Calu3 (cell line): ENCODE results near the gene ARFGAP2. TPM values are rescaled to one million over a fixed set of nuclear protein-coding genes. Genes with fewer than 3 reads are reported as not detected.

Experiments
- BruUV-seq: library from RNA; stranded (reverse); fragments of 400-500 nt; replicated peaks from 2 replicates; lab custom pipeline; 2021; lab: Mats Ljungman, UMichigan
- CTCF ChIA-PET: fragments of 300-600 bp; sonication (Branson Sonifier 250); formaldehyde crosslinking; loops from one replicate; lab custom pipeline; 2022; ENCODE audit warnings: antibody characterized with exemption; lab: Charles Lee
- DNase-seq: peaks from one replicate; pipeline ENCODE4 v3.0.0; 2022
- H3K27ac Mint-ChIP-seq: one replicate; pipeline ENCODE4 v1.8.0; 2022; ENCODE audit warnings: mixed read lengths; ENCODE audit not compliant: unreplicated experiment
- H3K27me3 Mint-ChIP-seq: one replicate; pipeline ENCODE4 v1.8.0; 2022; ENCODE audit warnings: mixed read lengths; ENCODE audit not compliant: unreplicated experiment
- H3K36me3 Mint-ChIP-seq: one replicate; pipeline ENCODE4 v1.8.0; 2022; ENCODE audit warnings: mild to moderate bottlenecking, moderate library complexity, mixed read lengths; ENCODE audit not compliant: insufficient read depth, unreplicated experiment
- H3K4me1 Mint-ChIP-seq: one replicate; pipeline ENCODE4 v1.8.0; 2022; ENCODE audit warnings: mild to moderate bottlenecking, low read depth, mixed read lengths; ENCODE audit not compliant: unreplicated experiment
- H3K4me3 Mint-ChIP-seq: one replicate; pipeline ENCODE4 v1.8.0; 2022; ENCODE audit warnings: mild to moderate bottlenecking, low read depth, moderate library complexity, mixed read lengths; ENCODE audit not compliant: unreplicated experiment
- H3K9me3 Mint-ChIP-seq: one replicate; pipeline ENCODE4 v1.8.0; 2022; ENCODE audit warnings: low read depth, mixed read lengths; ENCODE audit not compliant: unreplicated experiment
- CTCF ChIP-seq: fragments of 200-600 bp; IDR thresholded peaks from one replicate; pipeline ENCODE4 v1.8.0; 2022; ENCODE audit warnings: antibody characterized with exemption; ENCODE audit not compliant: unreplicated experiment
- intact Hi-C: fragments of 100-400 bp; cut with micrococcal nuclease; formaldehyde crosslinking; loops from one replicate; pipeline ENCODE4 v1.10.0; 2022; ENCODE audit not compliant: unreplicated experiment
- total RNA-seq: library from RNA; stranded (reverse); gene quantifications from 2 replicates; pipeline ENCODE4 v1.2.3, GENCODE V29; 2022

The ARFGAP2 gene
- total RNA-seq, 1 experiment from 2014 or later, result 108 TPM

DNA sequence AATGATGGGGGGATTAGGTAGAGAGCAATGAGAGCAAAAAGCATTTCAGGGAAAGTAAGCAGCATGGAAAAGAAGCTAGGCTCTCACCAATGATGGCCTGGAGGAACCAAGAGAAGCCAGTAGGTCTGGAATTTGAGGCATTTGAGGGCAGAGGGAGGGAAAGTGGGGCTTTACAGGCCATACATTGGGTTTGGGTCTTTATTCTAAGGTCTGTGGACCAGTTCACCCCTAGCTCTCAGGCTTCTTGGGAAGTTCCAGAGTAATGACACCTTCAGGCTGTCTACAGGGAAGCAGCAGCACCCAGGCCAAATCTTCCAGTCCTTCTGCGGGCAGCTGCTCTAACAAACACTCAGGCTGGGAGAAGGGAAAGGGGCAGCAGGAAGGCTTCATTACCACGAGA is 29.4 kb downstream of the ARFGAP2 start:
- H3K4me1 Mint-ChIP-seq, result no peaks in the 10 kb centered on the region
- no peak overlapping the region for H3K27ac Mint-ChIP-seq
- no TSS peak for BruUV-seq
- H3K9me3 Mint-ChIP-seq, result no peaks in the 10 kb centered on the region
- no peaks in the 10 kb centered on the region for H3K27me3 Mint-ChIP-seq
- TF ChIP-seq CTCF, result no peak
- H3K36me3 Mint-ChIP-seq, result no peaks in the 10 kb centered on the region
- intact Hi-C loops, result no loop called here
- no peak for DNase-seq
- no peak overlapping the region for H3K4me3 Mint-ChIP-seq
- CTCF ChIA-PET, result no interaction called here

GRCh38 chr11:47144541-47144940 is 32.1 kb downstream of the ARFGAP2 start:
- no peak for TF ChIP-seq CTCF
- H3K27ac Mint-ChIP-seq, result no peak overlapping the region
- H3K36me3 Mint-ChIP-seq, result no peaks in the 10 kb centered on the region
- intact Hi-C loops, result no loop called here
- H3K27me3 Mint-ChIP-seq, result no peaks in the 10 kb centered on the region
- no peaks in the 10 kb centered on the region for H3K4me1 Mint-ChIP-seq
- CTCF ChIA-PET, result no interaction called here
- no peaks in the 10 kb centered on the region for H3K9me3 Mint-ChIP-seq
- DNase-seq, result no peak
- H3K4me3 Mint-ChIP-seq, result no peak overlapping the region
- no TSS peak for BruUV-seq

DNA sequence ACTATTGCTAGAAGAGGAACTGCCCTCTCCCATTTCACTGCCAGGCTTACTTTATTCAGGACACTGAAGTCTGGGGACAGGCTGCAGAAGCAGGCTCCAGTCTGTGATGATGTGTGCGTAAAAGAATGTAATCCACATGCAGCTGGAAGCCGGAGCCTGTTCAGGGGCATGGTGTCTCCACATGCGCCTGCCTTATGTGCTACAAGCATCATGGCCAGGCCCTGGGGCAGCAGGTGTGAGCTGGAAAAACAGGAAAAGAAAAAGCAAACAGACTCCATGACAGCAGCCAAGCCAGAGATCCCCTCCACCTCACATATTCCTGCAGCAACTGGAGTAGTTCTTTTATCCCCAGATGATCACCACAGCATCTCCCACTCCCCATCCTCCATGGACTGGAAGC is 33.4 kb downstream of the ARFGAP2 start:
- no TSS peak for BruUV-seq
- DNase-seq, result no peak
- CTCF ChIA-PET, result interaction anchor here (1.2 kb wide), 1 partner anchor 11 kb away, joined by 4 read pairs; no protein-coding TSS in a partner anchor
- Mint-ChIP-seq H3K27ac (no peak overlapping the region), H3K4me3 (no peak overlapping the region), H3K4me1 (no peaks in the 10 kb centered on the region), H3K36me3 (no peaks in the 10 kb centered on the region), H3K9me3 (no peaks in the 10 kb centered on the region), H3K27me3 (no peaks in the 10 kb centered on the region)
- TF ChIP-seq CTCF, result no peak
- intact Hi-C loops, result no loop called here

GRCh38 chr11:47139878-47140277 is 36.8 kb downstream of the ARFGAP2 start:
- Mint-ChIP-seq H3K27ac (no peak overlapping the region), H3K4me3 (no peak overlapping the region), H3K9me3 (no peaks in the 10 kb centered on the region), H3K36me3 (no peaks in the 10 kb centered on the region), H3K4me1 (no peaks in the 10 kb centered on the region), H3K27me3 (peaks cover 7% of the 10 kb centered on the region)
- no peak for TF ChIP-seq CTCF
- no TSS peak for BruUV-seq
- CTCF ChIA-PET, result interaction anchor here (0.6 kb wide), 1 partner anchor 197 kb away, joined by 3 read pairs; no protein-coding TSS in a partner anchor
- intact Hi-C loops, result no loop called here
- DNase-seq, result no peak
